Left renal cortex interstitium (tissue), 4 donors: Measurements from ENCODE around the gene CCDC85C. TPM values are rescaled to one million over a fixed set of nuclear protein-coding genes. Genes with fewer than 3 reads are reported as not detected.

Experiments
- DNase-seq, 4 donors: peaks; one replicate each; pipeline ENCODE4 v3.0.0-alpha.2; 2013; ENCODE audit warnings: low read depth in 4 of 4, low spot score in 2 of 4, missing footprints in 1 of 4
- polyA plus RNA-seq, 4 donors: library from polyadenylated mRNA; unstranded; fragments of 120-200 nt; gene quantifications; one replicate each; pipeline ENCODE4 v1.2.1, GENCODE V29; 2013; ENCODE audit not compliant: insufficient read length in 4 of 4

The CCDC85C gene
- polyA plus RNA-seq, 4 donors = 24.9 to 40.0 (median 30.9) TPM

DNA sequence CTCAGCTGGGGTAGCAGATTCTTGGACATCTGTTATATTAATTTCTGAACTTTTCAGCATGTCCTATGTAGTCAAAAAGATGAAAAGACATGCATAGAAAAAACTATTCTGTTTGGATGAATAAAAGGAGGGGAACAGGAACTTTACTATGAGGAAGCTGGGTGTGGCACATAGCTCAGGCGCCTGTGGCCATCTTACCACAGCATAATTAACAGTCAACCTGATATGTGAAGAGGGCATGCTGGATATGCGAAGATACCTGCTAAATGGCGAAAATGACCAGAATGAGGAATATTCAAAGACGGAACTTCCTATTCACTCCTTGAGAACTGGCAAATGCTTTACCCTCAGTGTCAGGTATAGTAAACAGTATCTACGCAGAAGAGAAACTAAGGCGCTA, 141.8 kb downstream of the CCDC85C start:
- no peak for DNase-seq

GRCh38 chr14:99461411-99462085, 142.5 kb downstream of the CCDC85C start:
- DNase-seq = no peak

GRCh38 chr14:99460793-99461192, 143.2 kb downstream of the CCDC85C start:
- DNase-seq = no peak

DNA sequence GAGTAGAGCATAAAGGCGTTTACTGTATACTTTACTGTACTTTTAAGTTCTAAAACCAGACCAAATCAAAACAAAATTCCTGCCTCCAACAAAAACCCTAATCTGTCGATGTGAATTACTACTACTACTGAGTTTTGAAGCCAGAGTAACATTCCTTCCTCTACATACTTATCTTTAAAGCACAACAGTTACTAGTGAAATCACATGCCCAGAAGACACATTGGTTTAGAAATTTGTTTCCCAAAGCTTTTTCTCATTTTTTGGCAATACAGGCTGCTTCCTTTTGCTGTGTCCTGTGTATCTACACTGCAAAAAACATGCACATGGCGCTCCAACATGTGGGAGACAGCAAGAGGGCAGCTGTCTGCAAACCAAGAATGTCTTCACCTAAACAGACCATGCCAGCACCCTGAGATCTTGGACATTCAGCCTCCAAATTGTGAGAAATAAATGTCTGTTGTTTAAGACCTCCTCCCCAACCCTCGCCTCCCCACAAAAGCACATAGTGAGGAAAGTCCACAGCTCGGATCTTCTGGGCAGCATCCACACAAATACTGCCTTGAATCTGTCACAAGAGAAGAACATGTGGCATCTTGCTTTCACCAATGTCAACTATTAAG, 144.4 kb downstream of the CCDC85C start:
- DNase-seq = no peak

- DNase-seq = no peak
These were observed 149.8 kb downstream of the CCDC85C start for GRCh38 chr14:99454246-99454645.

DNA sequence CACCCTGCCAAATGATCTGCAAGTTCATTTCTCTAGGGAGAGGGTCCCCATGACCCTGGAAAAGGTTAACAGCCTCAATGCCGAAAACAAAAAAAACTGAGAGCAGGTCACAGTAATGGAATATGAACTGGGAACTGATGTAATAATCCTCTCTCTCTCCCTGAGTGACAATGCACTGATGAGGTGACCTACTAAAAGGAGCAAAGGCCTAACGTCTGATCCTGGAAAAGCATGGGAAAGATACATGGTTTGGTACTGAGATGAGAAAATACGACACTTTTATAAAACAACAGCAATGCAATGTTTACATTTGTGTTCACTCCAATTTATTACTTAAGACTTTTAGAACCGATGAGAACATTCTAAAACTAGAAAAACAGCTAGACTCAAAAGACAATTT, 151.0 kb downstream of the CCDC85C start:
- no peak for DNase-seq

- DNase-seq = no peak
These were observed 152.8 kb downstream of the CCDC85C start for GRCh38 chr14:99451234-99451633.

- DNase-seq = no peak
These were observed 153.7 kb downstream of the CCDC85C start for GRCh38 chr14:99450266-99450665.

Other genes with a start within 250 kb of the CCDC85C start
- gene SETD3, start 123.3 kb downstream of the CCDC85C start, polyA plus RNA-seq = 10 to 100 TPM; 57.5 to 69.1 (median 63.2) TPM
- gene CCNK, start 122.8 kb downstream of the CCDC85C start, polyA plus RNA-seq = 10 to 100 TPM; 42.6 to 49.0 (median 45.6) TPM
- gene HHIPL1, start 40.9 kb upstream of the CCDC85C start, polyA plus RNA-seq = 1 to 10 TPM; 1.3 to 2.6 (median 1.9) TPM
- 1 to 10 TPM; 1.4 to 4.4 (median 2.8) TPM for gene CYP46A1, start 80.1 kb upstream of the CCDC85C start, polyA plus RNA-seq
- 10 to 100 TPM; 26.6 to 37.5 (median 35.1) TPM for gene EML1, start 189.2 kb upstream of the CCDC85C start, polyA plus RNA-seq